ENCODE data around the gene TM6SF1.

GRCh38 chr15:83063551-83063950, 43.9 kb upstream of the TM6SF1 start:
- TF ChIP-seq MAX (IDR thresholded peaks at IDR 0.05; ENCODE audit: low read depth, low read length) (no peak), CTCF (IDR thresholded peaks at IDR 0.05; ENCODE audit: low read depth, low read length) (no peak), MYC (IDR thresholded peaks at IDR 0.05; ENCODE audit: low read depth, low read length) (no peak), POLR2A (IDR thresholded peaks at IDR 0.05; ENCODE audit: extremely low read depth, insufficient read length) (no peak)
